ENCODE results near the gene UMOD. TPM values are rescaled to one million over a fixed set of nuclear protein-coding genes. Genes with fewer than 3 reads are reported as not detected.
"Not testable (repeated sequence)": the region's sequence is repeated elsewhere in the genome, so short reads cannot be mapped to it uniquely, and the experiment has no call there.

Gene UMOD
- total RNA-seq, 1 donor from 2014 or later, result not detected

DNA sequence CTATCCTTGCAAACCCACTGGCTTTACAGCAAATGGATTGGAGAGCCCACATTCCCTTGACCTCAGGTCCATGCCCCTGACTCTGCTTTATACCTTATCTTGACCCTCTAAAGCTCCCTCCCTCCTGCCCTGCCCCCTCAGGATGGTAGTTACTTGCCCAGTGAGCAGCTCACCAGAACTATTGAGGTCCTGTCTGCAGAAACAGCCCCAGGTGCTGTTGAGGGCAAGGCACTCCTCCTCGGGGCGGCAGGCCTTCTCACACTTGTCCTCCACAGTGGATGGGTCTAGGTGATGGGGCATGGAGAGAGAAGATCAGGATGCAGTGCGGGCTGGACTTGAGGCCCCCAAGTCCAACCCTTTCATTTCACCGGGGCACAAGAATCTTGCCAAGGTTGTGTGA, 29.8 kb downstream of the UMOD start:
- intact Hi-C loops (cut with micrococcal nuclease), result no loop called here

DNA sequence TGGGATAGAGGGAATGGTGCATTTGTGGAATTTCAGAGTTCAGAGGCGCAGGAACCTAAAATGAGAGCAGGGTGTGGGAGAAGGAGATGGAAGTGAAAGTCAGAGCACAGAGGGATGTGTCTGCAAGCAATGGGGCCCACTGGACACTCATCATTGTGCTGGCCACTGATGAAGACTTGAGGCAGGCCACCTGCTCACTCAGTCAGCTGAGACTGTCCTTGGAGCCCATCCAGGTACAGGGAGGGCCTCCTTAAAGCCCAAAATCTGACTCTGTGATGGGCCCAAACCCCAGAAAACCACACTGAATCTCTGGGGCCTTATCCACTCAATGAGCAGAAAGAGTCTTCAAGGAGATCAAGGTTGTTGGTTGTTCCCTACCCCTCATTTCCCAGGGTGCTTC, 30.8 kb downstream of the UMOD start:
- intact Hi-C loops (cut with micrococcal nuclease), result no loop called here

DNA sequence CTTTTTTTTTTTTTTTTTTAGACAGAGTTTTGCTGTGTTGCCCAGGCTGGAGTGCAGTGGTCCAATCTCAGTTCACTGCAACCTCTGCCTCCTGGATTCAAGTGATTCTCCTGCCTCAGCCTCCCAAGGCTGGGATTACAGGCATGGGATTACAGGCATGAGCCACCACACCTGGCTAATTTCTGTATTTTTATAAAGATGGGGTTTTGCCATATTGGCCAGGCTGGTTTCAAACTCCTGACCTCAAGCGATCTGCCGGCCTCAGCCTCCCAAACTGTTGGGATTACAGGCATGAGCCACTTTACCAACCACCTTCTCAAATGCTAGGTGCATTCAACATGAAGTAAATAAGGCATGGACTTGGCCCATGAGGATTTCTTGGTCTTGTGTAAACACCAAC, 31.5 kb downstream of the UMOD start:
- intact Hi-C loops (cut with micrococcal nuclease), result not testable (repeated sequence)

DNA sequence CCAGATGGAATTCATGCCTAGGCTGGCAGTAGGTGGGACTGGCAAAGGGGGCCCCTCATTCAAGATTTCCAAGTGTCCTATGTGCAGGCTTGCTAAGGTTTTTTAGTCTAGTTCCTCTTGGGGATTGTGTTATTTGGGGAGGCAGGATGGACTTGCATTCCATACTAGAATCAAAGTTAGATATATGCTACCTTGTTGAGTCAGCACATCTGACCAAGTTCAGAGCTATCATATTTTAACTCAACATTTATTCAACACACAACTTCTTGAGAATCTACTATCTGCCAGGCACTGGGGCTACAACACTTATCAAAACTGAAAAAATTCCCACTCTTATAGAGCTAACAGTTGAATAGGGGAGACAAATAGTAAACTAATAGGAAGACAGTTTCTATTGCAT, 31.9 kb downstream of the UMOD start:
- intact Hi-C loops (cut with micrococcal nuclease), result no loop called here

DNA sequence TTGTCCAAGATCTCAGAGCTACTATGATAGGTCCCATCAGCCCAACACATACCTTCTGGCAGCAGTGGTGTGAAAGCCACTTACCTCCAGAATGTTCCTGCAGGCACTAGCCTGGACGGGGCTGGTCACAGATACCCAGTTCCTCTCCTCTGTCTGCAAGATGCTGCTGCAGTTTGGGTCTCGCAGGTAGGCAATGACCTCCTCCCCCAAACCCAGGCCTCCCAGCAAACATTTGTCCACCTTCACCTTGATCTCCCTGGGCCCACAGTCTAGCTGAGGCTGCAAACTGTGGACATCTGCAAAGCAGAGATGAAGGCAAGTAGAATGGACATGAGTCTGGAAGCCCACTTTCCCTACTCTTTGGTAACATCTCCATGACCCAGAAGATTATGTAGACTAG, 32.3 kb downstream of the UMOD start:
- intact Hi-C loops (cut with micrococcal nuclease), result no loop called here

DNA sequence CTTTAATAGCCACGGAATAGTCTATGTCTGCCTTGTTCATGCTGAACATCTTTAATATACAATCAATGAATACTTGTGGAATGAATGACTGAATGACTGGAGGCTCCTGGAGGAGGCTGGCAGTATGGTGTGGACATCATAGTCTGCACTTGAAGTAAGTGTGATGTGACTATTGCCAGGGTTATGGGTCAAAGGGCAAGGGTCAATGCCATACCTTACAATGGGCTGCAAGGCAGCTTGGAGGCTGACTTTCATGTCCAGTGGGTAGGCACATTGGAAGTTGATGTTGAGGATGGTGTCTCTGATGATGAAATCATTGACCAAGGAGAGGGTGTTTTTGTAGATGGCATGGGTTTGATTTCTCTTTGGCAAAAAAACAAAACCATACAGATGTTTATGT, 33.1 kb downstream of the UMOD start:
- intact Hi-C loops (cut with micrococcal nuclease), result no loop called here

DNA sequence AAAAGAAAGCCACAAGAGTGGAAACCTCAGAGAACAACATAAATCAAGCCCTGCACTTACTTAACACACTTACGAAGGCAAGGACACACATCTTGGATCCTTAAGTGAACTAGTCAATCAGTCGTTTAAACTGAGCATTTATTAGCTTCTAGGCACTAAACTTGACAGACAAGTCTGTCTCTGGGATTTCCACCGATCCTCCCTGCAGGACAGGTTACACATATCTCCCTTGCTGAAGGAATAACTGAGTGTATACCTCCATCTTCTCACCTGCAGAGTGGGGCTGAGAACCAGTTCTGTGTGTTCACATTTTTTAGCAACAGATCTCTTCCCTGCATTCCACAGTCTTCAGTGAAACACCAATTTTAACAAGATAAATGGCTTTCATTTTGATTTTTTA, 34.1 kb downstream of the UMOD start:
- intact Hi-C loops (cut with micrococcal nuclease), result no loop called here

DNA sequence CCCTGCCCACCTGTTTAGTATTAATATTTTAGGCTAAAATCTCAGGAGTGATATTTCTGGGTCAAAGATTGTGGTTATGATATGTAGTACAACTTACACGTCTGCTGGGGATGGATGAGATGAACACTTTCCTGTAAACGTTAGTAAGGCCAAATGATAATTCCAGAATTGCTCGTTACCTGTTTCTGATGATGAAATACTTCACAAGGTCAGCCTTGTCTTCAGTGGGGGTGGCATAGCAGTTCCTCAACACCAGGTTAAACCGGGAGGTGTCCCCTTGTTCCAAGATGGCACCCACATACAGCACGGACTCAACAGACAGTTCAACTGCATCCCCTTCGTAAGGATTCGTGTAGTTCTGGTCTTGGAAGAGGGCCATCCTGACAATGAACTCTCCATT, 34.5 kb downstream of the UMOD start:
- intact Hi-C loops (cut with micrococcal nuclease), result no loop called here

DNA sequence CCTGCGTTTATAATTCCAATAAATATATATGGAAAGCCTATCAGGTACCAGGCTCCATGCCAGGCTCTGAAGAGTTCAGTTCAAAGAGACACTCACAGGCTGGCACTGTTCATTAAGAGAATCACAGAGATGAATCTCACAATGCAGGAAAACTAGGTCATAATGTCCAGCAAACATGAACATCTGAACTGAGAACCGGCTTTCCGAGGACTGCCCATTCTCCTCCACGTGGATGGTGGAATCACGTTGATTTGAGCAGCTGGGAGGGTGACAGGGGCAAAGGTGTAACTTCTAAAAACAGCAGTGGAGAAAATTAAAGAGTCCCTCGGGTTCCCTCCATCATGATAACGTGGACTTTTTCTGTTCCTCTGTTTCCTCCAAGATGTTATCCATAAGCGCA, 35.4 kb downstream of the UMOD start:
- intact Hi-C loops (cut with micrococcal nuclease), result no loop called here

DNA sequence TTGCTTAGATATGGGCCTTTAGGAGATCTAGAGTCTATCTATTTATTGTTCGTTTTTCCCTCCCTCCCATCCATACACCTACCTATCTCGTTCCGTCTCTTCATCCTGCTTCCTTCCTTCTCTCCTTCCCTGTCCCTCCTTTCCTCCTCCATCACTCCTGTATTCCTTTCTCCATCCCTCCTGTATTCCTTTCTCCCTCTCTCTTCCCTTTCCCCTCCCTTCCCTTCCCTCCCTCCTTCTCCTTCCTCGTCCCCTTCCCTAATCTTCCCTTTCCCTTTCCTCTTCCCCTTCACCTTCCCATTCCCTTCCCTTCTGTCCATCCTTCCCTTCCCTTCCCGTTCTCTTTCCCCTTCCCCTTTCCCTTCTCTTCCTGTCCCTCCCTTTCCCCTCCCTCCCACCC, 35.8 kb downstream of the UMOD start:
- intact Hi-C loops (cut with micrococcal nuclease), result no loop called here

DNA sequence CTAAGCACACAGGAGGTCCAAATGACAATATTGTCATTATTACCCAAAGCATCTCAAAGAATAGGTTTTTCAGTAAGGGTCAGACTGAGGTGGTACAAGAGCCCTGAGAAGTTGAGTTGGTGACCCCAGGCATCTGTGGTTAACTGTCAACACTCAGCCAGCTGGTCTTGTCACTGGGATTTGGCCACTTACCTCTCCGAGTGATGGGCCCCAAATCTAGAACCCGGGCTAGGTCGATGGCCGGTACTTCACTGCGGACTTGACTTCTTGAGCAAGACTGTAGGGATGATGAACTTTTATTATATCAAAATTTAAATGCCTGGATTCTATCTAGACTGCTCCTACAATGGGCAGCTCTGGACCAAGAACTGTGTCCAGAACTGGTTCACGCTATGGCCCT, 36.8 kb downstream of the UMOD start:
- intact Hi-C loops (cut with micrococcal nuclease), result no loop called here

DNA sequence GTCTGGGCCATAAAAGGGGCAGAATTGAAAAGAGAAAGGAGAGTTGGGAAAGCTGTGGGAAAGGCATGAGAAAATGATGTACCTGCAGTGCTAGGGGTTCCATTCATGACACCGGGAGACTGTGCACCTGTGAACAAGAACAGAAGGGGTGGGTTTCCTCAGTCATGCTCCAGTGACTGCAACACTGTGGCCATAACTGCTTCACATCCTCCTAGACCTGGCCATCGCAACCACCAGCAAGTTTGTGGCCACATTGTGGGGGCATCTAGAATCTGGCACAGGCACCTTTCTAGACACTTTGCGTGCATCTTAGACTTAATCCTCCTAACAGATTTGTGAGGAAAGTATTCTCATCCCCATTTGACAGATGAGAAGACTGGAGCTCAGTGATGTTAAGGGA, 37.9 kb downstream of the UMOD start:
- intact Hi-C loops (cut with micrococcal nuclease), result no loop called here

DNA sequence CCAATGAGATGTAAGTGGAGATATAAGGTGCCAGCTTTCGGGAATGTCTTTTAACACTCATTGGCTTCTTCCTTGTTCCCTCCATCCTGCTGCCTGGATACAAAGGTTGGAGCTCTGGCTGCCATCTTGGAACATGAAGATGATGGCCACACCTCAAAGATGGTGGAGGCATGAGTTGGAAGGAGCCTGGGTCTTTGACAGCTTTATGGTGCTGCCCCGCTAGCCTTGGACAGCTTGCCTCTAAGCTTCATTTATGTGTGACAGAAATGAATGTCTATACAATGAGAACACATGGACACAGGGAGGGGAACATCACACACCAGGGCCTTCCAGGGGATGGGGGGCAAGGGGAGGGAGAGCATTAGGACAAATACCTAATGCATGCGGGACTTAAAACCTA, 38.8 kb downstream of the UMOD start:
- intact Hi-C loops (cut with micrococcal nuclease), result no loop called here

DNA sequence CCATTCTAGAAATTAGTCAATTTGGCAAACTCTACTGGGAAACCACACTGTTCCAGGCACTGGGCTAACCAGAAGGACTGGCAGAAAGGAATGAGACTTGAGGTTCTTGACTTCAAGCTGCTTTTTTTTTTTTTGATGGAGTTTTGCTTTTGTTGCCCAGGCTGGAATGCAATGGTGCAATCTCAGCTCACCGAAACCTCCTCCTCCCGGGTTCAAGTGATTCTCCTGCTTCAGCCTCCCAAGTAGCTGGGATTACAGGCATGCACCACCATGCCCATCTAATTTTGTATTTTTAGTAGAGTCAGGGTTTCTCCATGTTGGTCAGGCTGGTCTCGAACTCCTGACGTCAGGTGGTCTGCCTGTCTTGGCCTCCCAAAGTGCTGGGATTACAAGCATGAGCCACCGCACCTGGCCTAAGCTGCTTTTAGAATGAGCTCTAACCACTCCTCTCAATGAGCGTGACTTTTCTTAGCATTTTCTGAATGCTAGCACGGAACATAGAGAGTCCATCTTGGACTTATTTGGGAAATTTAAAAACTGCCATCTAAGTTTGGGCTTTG, 39.9 kb downstream of the UMOD start:
- intact Hi-C loops (cut with micrococcal nuclease), result not testable (repeated sequence)

DNA sequence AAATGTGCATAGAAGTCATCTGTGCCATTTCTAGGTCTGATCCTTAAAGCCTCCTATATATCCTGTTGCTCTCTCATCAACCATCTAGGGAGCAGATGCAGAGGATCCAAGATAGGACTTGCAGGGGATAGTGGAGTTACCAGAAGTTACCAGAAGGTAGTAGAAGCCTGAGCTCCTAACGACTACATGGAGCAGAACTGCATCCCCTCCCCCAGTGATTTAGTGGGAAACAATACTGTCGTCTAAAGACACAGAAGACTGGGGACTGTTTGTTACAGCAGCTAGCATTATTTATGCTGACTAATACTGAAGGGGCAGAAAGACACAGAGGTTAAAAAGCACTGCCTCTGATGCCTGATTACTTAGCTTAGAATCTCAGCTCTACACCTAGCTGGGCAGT, 41.0 kb downstream of the UMOD start:
- intact Hi-C loops (cut with micrococcal nuclease), result no loop called here

DNA sequence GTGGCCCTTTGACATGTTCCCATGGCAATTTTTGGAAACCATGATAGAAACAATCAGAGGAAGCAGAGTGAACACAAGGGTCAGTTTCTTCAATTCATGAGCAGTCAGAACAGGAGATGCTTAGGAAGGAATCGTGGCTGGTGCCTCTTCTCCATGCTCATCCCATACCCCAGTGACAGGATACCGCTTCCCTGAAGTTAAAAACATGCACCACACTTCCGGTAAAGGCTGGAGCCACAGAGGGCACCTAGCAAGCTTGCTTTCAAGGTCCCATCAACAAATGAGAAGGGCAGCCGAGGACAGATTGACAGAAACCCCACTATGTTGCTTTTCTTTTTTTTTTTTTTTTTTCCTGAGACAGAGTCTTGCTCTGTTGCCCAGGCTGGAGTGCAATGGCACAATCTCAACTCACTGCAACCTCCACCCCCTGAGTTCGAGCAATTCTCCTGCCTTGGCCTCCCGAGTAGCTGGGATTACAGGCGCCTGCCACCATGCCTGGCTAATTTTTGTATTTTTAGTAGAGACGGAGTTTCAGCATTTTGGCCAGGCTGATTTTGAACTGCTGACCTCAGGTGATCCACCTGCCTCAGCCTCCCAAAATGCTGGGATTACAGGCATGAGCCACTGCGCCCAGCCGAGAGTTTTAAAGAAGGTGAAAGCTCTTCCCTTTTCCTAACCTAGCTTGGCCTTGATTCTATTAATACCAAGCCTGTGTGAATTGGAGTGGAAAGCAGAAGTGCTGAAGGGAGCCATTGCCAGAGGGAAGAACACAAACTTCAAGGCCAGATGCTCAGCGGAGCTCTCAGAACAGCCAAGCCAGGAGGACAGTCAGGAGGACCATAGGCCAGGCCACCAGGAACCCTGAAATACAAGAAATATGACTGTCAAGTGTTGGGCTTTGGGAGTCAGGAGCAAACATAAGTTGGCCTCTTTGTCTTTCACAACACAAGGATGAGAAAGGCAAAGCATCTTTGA, 41.8 kb downstream of the UMOD start:
- intact Hi-C loops (cut with micrococcal nuclease), result no loop called here

DNA sequence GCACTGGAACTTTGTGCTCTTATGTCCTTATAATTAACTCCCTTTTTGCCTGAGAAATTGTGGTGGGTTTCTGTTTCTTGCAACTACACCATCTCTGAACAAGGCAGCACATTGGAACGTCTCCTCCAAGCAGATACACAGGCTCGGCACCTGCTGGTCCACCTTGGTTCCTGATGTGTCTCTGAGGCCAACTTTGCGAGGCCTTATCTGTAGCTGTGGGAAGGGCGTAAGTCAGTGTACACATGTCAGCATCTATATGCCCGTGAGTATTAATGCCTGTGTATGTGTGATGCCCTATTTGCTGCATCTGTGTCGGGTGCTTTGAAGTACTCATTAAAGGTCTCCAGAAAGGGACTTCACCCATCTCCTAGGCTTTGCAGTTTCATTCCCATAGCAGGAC, 42.7 kb downstream of the UMOD start:
- intact Hi-C loops (cut with micrococcal nuclease), result no loop called here

DNA sequence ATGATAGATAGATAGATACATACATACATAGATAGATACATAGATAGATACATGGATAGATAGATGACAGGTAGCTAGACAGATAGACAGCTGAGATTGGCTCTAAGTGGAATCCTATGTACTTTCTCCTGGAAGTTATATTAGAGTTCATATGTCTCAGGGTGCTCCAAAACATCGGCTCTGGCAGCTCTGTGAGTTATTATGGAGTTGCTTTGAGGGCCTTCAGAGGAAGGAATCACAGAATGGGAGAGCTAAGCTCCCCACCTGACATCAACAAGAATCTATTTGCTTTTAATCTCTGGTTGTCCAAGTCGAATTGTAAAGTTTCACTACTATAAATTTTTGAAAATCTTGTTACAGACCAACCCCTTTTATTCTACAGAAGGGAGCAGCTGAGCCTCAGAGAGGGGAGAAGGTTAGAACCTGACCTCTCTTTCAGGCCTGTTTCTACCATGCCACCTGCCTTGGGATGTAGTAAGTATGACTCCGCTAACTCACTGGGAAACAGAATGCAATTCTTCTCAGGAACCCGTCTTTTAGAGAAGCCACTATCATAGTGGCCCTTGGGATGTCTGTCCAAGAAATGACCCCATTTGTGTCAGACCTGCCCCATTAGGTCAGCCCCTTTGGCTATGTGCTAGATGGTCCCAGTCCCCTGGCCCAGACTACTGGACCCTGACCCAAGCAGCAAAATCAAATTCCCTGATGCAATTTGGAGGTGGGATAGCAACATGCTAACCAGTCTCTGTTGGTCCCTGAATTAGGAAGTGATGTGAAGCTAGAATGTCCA, 43.5 kb downstream of the UMOD start:
- intact Hi-C loops (cut with micrococcal nuclease), result no loop called here

DNA sequence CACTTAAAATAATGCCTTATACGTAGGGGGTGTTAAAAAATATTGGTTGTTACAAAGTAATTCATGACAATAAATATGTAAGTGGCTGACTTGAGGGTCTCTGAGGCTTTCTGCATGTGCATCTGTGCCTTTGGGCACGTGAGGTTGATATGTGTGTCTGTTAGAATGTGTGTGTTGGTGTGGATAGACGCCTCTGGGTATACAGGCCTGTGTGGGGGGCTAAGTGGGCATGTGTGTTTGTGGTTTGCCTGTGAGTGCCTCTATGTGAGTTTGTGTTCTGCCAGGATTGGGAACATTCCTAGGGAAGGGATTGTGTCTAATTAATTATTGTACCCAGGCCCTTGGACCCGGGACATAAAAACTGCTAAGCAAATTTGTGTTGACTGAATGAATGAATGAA, 44.2 kb downstream of the UMOD start:
- intact Hi-C loops (cut with micrococcal nuclease), result no loop called here

DNA sequence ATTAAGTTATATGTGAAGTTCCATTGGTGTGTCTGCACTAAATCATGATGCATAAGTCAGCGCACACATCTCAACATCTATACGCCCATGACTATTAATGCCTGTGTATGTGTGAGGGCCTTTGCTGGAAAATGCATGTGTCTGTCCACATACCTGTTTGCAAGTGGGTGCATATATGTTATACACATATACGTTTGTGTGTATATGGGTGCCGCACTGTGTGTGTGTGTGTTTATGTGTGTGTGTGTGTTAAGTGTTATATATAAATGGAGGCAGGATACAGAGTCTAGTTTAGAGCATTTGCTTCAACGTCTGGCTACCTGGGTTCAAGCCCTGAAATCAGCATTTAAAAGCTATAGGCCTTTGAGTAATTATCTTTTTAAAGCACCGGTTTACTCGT, 44.7 kb downstream of the UMOD start:
- intact Hi-C loops (cut with micrococcal nuclease), result no loop called here

DNA sequence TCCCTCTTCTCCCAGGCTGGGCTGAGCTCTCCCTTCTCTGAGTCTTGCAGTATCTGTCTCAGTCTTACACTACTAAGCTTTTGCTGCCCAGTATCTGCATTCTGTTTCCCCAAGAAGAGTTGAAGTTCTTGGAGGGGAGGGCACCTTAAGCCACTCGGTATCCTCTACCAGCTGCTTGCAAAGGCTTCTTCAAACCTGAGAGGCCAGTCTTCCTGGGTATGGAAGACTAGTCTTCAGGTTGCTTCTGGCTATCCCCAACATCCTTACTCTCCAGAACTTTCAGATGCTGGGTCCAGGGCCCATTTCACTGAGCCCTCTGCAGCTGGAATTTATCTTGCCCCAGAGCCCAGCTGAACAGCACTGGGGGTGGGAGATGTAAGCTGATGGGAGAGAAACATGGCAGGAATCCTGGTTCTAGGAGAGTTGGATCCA, 45.3 kb downstream of the UMOD start:
- intact Hi-C loops (cut with micrococcal nuclease), result no loop called here

DNA sequence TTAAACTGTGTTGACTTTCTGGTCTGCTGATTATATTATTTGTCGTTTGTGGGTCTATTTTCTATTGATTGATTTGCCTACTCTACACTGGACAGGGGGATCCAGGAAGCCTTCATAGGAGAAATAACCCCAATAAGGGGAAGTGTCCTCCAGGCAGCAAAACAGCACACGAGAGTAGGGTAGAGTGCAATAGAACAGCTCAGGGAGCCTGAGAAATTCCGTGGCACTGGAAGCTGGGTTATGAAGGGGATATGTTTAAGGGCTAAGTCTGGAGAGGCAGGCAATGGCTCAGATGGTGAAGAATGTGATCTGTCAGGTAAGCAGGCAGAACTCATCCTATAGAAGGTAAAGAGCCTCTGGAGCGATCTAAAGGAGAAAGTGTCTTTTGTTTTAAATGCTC, 46.1 kb downstream of the UMOD start:
- intact Hi-C loops (cut with micrococcal nuclease), result no loop called here
